HG02642 (cell line): ENCODE data around the gene RAB8A.

Source experiments
- ATAC-seq: cut with Tn5 transposase; IDR thresholded peaks from one replicate; pipeline ENCODE4 v1.9.1; 2021; ENCODE audit warnings: mild to moderate bottlenecking; ENCODE audit not compliant: unreplicated experiment, poor library complexity

The RAB8A gene

GRCh38 chr19:16136185-16136999 is 24.7 kb downstream of the RAB8A start:
- ATAC-seq: no peak

DNA sequence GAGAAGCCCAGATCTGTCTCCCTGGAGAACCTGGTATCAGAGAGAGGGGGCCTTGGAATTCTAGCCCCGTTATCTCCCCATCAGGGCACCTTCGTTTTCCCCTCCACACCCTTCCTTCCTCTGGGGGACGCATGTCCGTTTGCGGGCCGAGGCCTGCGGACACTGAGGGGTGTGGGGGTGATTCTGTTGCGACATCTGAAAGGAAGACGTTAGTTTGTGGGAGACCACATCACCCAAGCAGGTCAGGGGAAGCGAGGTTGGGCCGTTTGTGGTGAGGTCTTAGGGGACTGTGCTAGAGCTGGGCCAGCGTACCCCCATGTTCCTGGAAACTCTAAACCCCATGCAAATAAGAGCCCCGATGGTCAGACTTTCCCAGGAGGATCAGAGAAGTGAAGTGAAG is 28.1 kb downstream of the RAB8A start:
- no peak for ATAC-seq

DNA sequence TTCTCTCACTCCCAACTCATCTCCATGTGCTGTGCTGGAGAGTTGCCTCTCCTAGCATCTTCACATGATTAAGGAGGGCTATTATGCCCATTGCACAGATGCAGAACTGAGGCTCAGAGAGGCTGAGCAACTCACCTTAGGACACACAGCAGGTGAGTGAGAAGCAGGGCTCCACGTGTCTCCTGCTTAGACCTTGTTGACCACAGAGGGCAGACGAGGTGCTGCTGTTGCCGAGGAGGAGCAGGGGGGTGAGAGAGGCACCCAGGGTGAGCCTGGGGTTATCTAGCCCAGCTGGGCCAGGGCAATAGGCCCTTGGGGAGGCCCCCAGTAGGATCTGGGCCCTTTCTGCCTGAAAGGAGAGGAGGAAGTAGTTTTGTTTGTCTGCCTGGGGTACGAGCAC is 29.4 kb downstream of the RAB8A start:
- peak; percentile 51 for ATAC-seq

GRCh38 chr19:16142032-16142580 is 30.4 kb downstream of the RAB8A start:
- no peak for ATAC-seq

- peak; percentile 70 for ATAC-seq
Observed at GRCh38 chr19:16143399-16144215, 31.9 kb downstream of the RAB8A start, which contains the start of gene HSH2D. TSS of gene HSH2D (plus strand) at chr19:16143685. CDS start at chr19:16148751, 5,066 bp downstream.

GRCh38 chr19:16144216-16144581 is 32.5 kb downstream of the RAB8A start:
- no peak for ATAC-seq

GRCh38 chr19:16146112-16146511 is 34.4 kb downstream of the RAB8A start:
- ATAC-seq: no peak

DNA sequence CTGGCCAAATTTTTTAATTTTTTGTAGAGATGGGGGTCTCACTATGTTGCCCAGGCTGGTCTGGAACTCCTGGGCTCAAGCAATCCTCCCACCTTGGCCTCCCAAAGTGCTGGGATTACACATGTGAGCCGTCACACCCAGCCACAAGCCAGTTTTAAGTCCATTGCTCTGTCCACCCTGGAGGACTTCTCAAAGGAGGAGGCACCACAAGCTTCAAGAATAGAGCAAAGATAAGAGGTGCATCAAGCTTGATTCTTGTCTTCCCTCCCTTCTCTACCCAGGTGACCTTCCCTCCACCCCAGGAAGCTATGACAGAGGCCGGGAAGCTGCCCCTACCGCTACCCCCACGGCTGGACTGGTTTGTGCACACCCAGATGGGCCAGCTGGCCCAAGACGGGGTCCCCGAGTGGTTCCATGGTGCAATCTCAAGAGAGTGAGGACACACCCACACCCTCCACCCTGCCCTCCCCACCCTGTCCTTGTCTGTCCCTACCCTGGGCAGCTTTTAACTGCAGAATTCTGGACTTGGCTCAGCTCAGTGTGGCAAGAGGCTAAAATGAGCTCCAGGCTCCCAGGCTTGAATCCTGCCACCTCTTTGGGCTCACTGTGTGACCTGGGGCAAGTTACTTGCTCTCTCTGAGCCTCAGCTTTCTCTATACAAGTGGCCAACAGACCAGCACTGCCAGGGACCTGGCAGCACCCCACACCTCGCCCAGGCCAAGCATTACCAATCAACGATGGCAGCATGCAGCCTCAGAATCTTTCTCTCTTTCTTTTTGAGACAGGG is 36.9 kb downstream of the RAB8A start:
- no peak for ATAC-seq

- no peak for ATAC-seq
Observed at GRCh38 chr19:16153582-16154336, 42.1 kb downstream of the RAB8A start.

GRCh38 chr19:16154557-16154956 is 42.9 kb downstream of the RAB8A start:
- ATAC-seq: no peak

DNA sequence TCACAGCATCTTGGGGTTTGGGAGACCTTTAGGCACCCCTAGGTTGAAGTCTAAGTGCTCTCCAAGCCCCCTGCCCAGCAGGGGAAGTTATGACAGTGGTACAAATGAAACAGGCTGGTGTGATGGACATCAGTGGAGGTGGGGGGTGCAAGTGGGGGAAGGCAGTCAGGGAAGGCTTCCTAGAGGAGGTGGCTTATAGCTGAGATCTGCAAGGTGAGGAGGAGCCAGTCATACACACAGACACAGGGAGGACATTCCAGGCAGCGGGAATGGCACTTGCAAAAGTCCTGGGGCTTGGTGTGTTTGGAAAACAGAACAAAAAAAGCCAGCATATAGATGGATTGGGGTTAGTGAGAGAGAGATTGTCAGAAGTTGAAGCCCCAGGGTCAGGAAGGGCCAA is 43.4 kb downstream of the RAB8A start:
- ATAC-seq: no peak

DNA sequence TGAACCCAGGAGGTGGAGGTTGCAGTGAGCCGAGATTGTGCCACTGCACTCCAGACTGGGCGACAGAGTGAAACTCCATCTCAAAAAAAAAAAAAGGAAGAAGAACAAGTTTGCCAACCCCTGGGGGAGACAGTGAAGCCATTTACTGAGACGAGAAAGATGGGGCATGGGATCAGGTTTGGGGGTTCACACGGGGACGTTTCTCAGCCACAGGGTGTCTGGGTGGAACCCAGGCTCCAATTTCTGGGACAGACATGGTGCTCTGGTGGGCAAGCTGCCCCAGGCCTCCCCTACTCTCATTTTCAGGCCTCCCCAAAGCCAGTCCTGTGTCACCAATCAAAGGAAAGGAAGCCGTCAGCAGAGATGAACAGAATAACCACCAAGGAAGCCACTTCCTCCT is 45.2 kb downstream of the RAB8A start:
- ATAC-seq: no peak

GRCh38 chr19:16157601-16158000 is 45.9 kb downstream of the RAB8A start:
- no peak for ATAC-seq

DNA sequence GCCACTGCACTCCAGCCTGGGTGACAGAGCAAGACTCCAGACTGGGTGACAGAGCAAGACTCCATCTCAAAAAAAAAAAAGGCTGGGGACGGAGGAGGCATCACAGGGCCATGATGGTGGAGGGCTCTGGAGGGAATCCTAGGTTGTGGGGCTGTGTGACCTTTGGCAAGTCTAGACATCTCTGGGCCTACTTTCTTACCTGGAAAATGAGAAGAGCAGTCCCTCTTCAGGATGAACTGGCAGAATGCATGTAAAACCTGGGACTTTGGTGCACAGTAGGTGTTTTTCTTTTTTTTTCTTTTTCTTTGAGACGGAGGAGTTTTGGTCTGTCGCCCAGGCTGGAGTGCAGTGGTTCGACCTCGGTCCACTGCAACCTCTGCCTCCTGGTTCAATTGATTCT is 48.0 kb downstream of the RAB8A start:
- no peak for ATAC-seq

- ATAC-seq: no peak
Observed at GRCh38 chr19:16160445-16160942, 48.8 kb downstream of the RAB8A start.

- ATAC-seq: no peak
Observed at GRCh38 chr19:16160943-16161560, 49.4 kb downstream of the RAB8A start.

DNA sequence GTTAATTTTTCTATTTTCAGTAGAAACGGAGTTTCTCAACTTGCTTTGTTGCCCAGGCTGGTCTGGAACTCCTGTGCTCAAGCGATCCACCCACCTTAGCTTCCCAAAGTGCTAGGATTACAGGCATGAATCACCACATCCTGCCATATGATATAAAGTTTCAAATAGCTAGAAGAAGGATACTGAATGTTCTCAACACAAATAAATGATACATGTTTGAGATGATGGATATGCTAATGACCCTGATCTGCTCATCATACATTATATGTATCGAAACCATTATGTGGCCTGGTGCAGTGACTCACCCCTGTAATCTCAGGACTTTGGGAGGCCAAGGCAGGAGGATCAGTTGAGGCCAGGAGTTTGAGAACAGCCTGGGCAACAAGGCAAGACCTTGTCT is 50.2 kb downstream of the RAB8A start:
- no peak for ATAC-seq

DNA sequence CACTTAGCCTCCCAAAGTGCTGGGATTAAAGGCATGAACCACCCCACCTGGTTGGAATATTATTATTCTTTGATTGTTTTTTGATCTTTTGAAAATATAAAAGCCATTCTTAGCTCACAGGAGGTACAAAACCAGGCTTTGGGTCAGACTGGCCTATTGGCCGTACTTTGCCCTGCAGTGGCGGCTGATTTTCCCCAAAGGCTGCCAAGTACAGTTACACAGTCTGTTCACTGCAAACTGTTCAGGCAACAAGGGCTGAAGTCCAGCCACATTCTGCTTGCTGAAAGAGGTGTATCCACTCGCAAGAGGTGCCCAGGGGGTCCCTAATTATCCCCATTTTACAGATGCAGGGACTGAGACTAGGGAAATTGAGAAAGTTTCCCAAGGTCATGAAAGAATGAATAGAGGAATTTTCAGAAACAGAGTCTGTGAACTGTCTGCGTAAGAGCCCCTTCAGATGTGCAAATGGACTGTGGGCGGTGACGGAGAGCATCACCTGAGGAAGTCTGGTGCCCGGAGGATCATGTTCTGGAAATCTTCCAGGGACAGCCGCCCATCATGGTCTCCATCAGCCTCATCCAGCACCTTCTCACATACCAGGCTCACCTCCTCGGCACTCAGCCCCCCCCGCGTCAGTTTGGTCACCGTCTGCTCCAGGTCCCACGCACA is 52.7 kb downstream of the RAB8A start:
- no peak for ATAC-seq

DNA sequence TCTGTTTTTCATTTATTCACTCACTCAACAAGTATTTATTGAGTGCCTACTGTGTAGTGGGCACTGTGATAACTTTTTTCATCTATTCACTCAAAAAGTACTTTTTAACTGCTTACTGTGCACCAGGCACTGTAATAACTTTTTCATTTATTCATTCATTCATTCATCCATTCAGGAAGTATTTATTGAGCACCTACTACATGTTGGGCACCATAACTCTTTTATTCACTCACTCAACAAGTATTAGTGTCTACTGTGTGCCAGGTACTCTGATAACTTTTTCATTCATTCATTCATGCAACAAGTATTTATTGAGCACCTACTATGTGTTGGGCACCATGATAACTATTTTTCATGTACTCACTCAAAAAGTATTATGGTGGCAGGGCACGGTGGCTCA is 54.7 kb downstream of the RAB8A start:
- ATAC-seq: no peak
